Choroid plexus epithelial cell (primary cell): ENCODE measurements around the gene LAMA3.

Source experiments
- DNase-seq: peaks from one replicate; pipeline ENCODE4 v3.0.0-alpha.2; 2010; ENCODE audit warnings: low read depth
- H3K4me3 ChIP-seq: 2 replicates; pipeline ENCODE4 v1.5.1; 2011; ENCODE audit warnings: low read depth, mild to moderate bottlenecking, control low read depth, low read length, moderate library complexity
- TF ChIP-seq, protein P1 (sequence below): conservative IDR thresholded peaks from 2 replicates; pipeline ENCODE4 v1.5.1; 2011; ENCODE audit warnings: low read depth, mild to moderate bottlenecking, control low read depth, inconsistent platforms, low read length, moderate library complexity

LAMA3 gene

GRCh38 chr18:23936381-23936958 lies 247.2 kb downstream of the LAMA3 start:
- TF ChIP-seq, protein P1, sequence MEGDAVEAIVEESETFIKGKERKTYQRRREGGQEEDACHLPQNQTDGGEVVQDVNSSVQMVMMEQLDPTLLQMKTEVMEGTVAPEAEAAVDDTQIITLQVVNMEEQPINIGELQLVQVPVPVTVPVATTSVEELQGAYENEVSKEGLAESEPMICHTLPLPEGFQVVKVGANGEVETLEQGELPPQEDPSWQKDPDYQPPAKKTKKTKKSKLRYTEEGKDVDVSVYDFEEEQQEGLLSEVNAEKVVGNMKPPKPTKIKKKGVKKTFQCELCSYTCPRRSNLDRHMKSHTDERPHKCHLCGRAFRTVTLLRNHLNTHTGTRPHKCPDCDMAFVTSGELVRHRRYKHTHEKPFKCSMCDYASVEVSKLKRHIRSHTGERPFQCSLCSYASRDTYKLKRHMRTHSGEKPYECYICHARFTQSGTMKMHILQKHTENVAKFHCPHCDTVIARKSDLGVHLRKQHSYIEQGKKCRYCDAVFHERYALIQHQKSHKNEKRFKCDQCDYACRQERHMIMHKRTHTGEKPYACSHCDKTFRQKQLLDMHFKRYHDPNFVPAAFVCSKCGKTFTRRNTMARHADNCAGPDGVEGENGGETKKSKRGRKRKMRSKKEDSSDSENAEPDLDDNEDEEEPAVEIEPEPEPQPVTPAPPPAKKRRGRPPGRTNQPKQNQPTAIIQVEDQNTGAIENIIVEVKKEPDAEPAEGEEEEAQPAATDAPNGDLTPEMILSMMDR = no peak
- no peak for DNase-seq
- no peak overlapping the region for H3K4me3 ChIP-seq

GRCh38 chr18:23938043-23938756 lies 248.9 kb downstream of the LAMA3 start:
- TF ChIP-seq, protein P1 = no peak
- no peak overlapping the region for H3K4me3 ChIP-seq
- DNase-seq = no peak

DNA sequence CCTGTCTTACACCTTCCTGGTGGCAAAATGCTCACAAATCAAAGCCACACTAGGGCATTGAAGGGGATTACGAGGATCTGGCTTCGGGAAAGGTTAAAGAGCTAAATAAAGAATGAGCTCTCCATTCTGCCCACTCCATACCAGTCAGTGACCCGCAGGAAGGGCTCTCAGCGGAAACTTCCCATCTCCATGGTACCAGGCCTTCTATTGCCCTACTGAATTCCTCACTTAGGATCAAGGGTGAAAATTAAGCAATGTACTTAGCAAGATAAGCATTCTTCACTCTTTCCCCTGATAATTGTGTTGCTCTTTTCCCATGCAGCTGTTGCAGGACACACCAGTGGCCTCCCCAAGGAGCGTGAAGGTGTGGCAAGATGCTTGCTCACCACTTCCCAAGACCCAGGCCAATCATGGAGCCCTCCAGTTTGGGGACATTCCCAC lies 249.7 kb downstream of the LAMA3 start:
- no peak overlapping the region for H3K4me3 ChIP-seq
- no peak for DNase-seq
- TF ChIP-seq, protein P1 = no peak

GRCh38 chr18:23939366-23939765 lies 250.1 kb downstream of the LAMA3 start:
- TF ChIP-seq, protein P1 = no peak
- no peak for DNase-seq
- H3K4me3 ChIP-seq = no peak overlapping the region

DNA sequence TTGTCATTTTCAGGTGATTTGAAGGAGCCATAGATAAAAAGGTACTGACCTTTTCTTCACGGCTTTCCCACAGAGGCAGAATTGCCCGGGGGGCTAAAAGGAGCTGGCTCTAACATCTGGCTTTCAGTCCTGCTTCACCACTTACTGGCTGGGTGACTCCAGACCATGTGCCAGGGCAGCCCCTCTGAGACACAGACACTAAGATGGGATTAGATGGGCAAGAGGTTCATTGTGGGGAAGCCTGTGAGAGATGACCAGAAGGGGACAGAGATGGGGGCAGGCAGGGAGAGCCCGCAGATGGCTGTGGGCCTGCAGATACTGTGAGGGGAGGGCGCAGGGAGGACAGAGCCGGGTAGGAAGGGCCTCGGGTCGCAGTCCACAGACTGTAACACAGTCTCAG lies 250.6 kb downstream of the LAMA3 start:
- TF ChIP-seq, protein P1 = no peak
- DNase-seq = no peak
- H3K4me3 ChIP-seq = no peak overlapping the region

- H3K4me3 ChIP-seq = no peak overlapping the region
- no peak for DNase-seq
- TF ChIP-seq, protein P1 = no peak
Measured at GRCh38 chr18:23941791-23942190, 252.5 kb downstream of the LAMA3 start.

DNA sequence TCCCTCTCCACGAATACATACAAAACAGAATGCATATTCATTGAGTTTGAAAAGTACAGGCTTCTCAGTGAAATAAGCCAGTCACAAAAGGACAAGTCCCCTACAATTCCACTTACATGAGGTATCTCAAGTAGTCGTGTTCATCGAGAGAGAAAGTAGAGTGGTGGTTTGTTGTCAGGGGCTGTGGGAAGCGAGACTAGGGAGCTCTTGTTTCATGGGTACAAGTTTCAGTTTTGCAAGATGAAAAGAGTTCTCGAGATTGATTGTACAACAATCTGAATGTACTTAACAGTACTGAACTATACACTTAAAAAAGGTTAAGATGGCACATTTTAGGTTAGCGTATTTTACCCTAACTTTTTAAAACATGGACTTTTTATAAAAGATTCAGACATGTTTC lies 253.9 kb downstream of the LAMA3 start:
- no peak for DNase-seq
- H3K4me3 ChIP-seq = no peak overlapping the region
- TF ChIP-seq, protein P1 = no peak
